ENCODE measurements around the gene TBRG4. TPM values are rescaled to one million over a fixed set of nuclear protein-coding genes. Genes with fewer than 3 reads are reported as not detected.
"Not testable (repeated sequence)": the region's sequence is repeated elsewhere in the genome, so short reads cannot be mapped to it uniquely, and the experiment has no call there.

The TBRG4 gene
- total RNA-seq, 4 donors from 2014 or later: 44.4 to 70.7 (median 49.8) TPM

DNA sequence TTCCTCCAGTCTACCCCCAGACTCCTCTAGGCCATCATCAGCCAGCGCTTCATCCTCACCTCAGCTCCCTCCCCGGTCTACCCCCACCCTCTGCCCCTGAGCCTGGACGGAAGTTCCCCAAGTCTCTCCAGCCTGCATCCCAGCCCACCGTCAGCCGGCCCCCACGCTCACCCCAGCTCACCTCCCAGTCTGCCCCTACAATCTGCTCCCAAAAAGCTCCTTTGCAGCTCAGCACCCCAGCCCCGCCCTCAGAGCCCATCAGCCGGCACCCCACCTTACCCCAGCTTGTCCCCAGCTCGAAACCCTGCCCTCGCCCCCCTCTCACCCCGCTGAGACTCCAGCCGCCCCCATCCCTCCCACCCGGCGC lies 45.8 kb upstream of the TBRG4 start:
- TF ChIP-seq, protein P1, sequence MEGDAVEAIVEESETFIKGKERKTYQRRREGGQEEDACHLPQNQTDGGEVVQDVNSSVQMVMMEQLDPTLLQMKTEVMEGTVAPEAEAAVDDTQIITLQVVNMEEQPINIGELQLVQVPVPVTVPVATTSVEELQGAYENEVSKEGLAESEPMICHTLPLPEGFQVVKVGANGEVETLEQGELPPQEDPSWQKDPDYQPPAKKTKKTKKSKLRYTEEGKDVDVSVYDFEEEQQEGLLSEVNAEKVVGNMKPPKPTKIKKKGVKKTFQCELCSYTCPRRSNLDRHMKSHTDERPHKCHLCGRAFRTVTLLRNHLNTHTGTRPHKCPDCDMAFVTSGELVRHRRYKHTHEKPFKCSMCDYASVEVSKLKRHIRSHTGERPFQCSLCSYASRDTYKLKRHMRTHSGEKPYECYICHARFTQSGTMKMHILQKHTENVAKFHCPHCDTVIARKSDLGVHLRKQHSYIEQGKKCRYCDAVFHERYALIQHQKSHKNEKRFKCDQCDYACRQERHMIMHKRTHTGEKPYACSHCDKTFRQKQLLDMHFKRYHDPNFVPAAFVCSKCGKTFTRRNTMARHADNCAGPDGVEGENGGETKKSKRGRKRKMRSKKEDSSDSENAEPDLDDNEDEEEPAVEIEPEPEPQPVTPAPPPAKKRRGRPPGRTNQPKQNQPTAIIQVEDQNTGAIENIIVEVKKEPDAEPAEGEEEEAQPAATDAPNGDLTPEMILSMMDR (IDR thresholded peaks at IDR 0.05): no peak
- no peak for DNase-seq (ENCODE audit: low spot score)
- ATAC-seq (ENCODE audit: low FRiP score): no peak

DNA sequence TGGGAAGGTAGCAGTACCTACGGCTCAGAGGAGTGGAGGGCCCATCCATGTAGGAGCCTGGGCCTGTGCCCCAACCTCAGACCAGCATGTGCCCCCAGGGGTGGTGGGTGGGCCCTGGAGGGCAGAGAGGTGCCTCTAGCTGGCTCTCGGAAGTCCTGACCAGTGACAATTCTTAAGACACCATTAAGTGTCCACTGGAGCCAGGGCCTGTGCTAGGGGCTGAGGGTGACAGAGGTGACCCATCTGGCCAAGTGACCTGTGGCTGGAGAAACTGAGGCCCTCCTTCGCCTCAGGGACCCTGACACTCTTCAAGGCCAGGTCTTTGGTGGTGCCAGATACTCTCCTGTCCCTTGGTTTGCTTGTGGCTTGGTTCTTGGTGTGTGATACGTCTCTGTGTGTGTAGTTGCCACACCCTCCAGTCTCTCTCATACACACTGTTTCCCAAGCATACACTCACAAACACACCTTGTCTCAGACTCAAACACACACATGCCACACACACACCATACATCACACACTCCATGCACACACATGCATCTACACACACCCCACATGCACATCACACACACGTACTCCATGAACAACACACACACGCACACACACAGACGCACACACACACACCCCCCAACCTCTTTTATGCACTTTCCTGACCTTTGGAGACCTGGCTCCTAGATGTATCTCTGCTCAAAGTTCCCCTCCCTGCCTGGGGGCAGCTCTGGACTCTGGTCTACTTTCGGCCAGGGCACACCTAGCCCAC lies 45.2 kb upstream of the TBRG4 start:
- TF ChIP-seq, protein P1 (IDR thresholded peaks at IDR 0.05): no peak
- DNase-seq (ENCODE audit: low spot score) (no peak), ATAC-seq (ENCODE audit: low FRiP score) (no peak)

DNA sequence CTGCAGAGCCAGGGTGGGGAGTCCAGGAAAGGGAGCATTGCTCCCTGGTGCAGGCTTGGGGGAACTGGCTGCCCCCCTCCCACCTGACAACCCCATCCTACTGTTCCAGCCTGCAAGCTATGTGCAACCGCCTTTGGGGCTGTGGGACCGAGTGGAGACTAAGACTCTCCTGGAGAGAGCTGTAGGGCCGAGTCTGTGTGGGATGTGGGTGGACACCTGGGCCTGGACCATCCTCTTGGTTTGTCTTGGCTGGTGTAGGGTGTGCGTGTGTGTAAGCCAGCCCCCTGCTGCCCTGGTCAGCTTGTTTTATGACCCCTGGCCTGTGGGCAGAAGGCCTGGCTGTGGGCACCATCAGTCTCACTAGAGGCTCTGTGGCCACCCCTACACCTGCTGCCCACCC lies 44.4 kb upstream of the TBRG4 start:
- no peak for ATAC-seq (ENCODE audit: low FRiP score)
- TF ChIP-seq, protein P1 (IDR thresholded peaks at IDR 0.05): no peak

DNA sequence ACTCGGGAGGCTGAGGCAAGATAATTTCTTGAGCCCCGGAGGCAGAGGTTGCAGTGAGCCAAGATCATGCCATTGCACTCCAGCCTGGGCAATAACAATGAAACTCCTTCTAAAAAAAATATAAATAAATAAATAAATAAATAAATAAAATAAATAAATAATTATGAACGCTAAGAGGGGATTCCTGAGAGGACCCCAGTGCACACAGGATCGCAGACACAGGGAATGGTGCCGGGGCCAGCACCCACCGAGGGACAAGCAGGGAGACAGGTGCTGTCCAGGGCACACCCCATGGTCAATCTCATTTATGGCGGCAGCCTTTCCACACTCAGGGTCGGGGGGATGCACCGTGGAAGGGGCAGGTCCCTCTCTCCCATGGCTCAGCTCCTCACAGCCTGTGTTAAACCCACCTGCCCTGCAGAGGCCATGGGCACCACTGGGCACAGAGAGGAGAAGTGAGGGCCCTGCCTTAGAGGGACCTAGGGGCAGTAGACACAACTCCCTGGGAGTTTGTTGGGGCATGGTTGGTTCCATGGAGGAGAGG lies 43.9 kb upstream of the TBRG4 start:
- no peak for ATAC-seq (ENCODE audit: low FRiP score)
- no peak for DNase-seq (ENCODE audit: low spot score)

More for the DNA sequence above, 44.4 kb upstream of the TBRG4 start:
- no peak for DNase-seq (ENCODE audit: low spot score)

DNA sequence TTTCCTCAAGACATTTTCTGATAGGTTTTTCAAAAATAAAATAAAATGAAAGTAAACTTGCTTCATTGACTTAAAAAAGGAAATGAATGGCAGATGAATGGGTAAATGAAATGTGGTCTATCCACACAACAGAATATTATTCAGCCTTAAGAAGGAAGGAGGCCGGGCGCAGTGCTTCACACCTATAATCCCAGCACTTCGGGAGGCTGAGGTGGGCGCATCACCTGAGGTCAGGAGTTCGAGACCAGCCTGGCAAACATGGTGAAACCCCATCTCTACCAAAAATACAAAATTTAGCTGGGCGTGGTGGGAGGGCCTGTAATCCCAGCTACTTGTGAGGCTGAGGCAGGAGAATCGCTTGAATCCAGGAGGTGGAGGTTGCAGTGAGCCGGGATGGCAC lies 42.4 kb upstream of the TBRG4 start:
- ATAC-seq (ENCODE audit: low FRiP score); DNase-seq (ENCODE audit: low spot score): not testable (repeated sequence)

More for the DNA sequence above, 43.9 kb upstream of the TBRG4 start:
- TF ChIP-seq, protein P1 (IDR thresholded peaks at IDR 0.05): no peak

DNA sequence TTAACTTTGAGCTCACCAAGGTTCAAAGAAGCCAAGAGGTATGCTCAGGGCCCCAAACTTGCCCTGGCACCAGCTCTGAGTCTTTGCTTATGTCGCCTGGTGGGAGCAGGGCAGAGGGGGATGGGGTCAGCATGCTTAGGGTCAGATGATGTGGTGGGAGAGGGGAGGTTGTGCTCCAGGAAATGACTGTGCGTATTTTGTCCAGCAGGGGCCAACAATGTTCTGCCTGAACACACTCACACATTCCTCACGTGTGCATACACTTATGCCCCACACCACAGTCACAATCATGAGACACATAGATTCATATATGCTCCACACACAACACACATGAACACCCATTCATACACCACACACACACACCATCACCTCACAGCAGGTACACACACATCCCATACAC lies 41.7 kb upstream of the TBRG4 start:
- no peak for DNase-seq (ENCODE audit: low spot score)
- ATAC-seq (ENCODE audit: low FRiP score): no peak
- TF ChIP-seq, protein P1 (IDR thresholded peaks at IDR 0.05): no peak

DNA sequence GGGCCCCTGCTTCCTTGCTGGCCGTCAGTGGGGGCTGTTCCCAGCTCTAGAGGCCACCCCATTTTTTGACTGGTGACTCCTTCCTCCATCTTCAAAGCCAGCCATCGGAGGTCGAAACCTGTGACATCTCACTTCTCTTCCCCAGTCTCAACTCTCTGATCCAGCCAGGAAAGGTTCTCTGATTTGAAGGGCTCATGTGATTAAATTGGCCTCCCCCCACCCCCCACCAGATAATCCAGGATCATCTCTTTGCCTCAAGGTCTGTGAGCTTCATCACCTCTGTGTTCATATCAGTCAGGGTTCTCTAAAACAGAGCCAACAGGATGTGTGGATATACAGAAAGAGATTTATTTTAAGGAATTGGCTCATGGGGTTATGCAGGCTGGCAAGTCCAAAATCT lies 40.5 kb upstream of the TBRG4 start:
- TF ChIP-seq, protein P1 (IDR thresholded peaks at IDR 0.05): no peak
- DNase-seq (ENCODE audit: low spot score): no peak
- no peak for ATAC-seq (ENCODE audit: low FRiP score)
